ENCODE results near the gene WDR7.

Gene WDR7

GRCh38 chr18:56658261-56658660 is 7.1 kb downstream of the WDR7 start:
- DNase-seq, result no peak

GRCh38 chr18:56659111-56659510 is 8.0 kb downstream of the WDR7 start:
- DNase-seq, result no peak

GRCh38 chr18:56660655-56661054 is 9.5 kb downstream of the WDR7 start:
- DNase-seq, result no peak

- no peak for DNase-seq
Measured at GRCh38 chr18:56661360-56662062, 10.4 kb downstream of the WDR7 start.

GRCh38 chr18:56662063-56662408 is 10.9 kb downstream of the WDR7 start:
- no peak for DNase-seq

- no peak for DNase-seq
Measured at GRCh38 chr18:56662502-56662901, 11.3 kb downstream of the WDR7 start.

GRCh38 chr18:56662902-56663301 is 11.7 kb downstream of the WDR7 start:
- DNase-seq, result no peak

GRCh38 chr18:56672391-56672790 is 21.2 kb downstream of the WDR7 start:
- DNase-seq, result no peak

GRCh38 chr18:56672981-56673380 is 21.8 kb downstream of the WDR7 start:
- no peak for DNase-seq

- DNase-seq, result no peak
Measured at GRCh38 chr18:56676639-56677038, 25.5 kb downstream of the WDR7 start.

GRCh38 chr18:56678836-56679565 is 27.8 kb downstream of the WDR7 start:
- no peak for DNase-seq

GRCh38 chr18:56684277-56684676 is 33.1 kb downstream of the WDR7 start:
- DNase-seq, result no peak

GRCh38 chr18:56691530-56691929 is 40.4 kb downstream of the WDR7 start:
- no peak for DNase-seq

GRCh38 chr18:56696966-56697365 is 45.8 kb downstream of the WDR7 start:
- no peak for DNase-seq

GRCh38 chr18:56702946-56703345 is 51.8 kb downstream of the WDR7 start:
- peak; percentile 46 for DNase-seq

GRCh38 chr18:56709463-56709862 is 58.3 kb downstream of the WDR7 start:
- peak; percentile 81 for DNase-seq

- DNase-seq, result no peak
Measured at GRCh38 chr18:56711708-56712445, 60.7 kb downstream of the WDR7 start.

- no peak for DNase-seq
Measured at GRCh38 chr18:56712761-56713160, 61.6 kb downstream of the WDR7 start.

GRCh38 chr18:56715121-56715520 is 64.0 kb downstream of the WDR7 start:
- no peak for DNase-seq

GRCh38 chr18:56716692-56717146 is 65.6 kb downstream of the WDR7 start:
- DNase-seq, result no peak

- DNase-seq, result no peak
Measured at GRCh38 chr18:56721031-56721430, 69.9 kb downstream of the WDR7 start.

GRCh38 chr18:56721491-56721890 is 70.3 kb downstream of the WDR7 start:
- no peak for DNase-seq

- DNase-seq, result no peak
Measured at GRCh38 chr18:56722518-56722917, 71.4 kb downstream of the WDR7 start.

GRCh38 chr18:56723068-56723467 is 71.9 kb downstream of the WDR7 start:
- DNase-seq, result no peak

Measured in CD4-positive, alpha-beta T cell treated with Interleukin-4 for 4 hours (primary cell).